K562 (cell line): ENCODE data around the gene NTN3.

ENCODE experiments used
- ATF2 ChIP-seq: sonication (generic); formaldehyde crosslinking; IDR thresholded peaks from 2 replicates; pipeline ENCODE4 v1.8.1; 2022; ENCODE audit warnings: missing genetic modification reagents
- CTCF ChIP-seq, 3 experiments: IDR thresholded peaks in 2 of 3; conservative IDR thresholded peaks in 1 of 3; 2 replicates each; pipeline ENCODE4 v1.5.1; 2011 to 2012; ENCODE audit warnings: low read length in 3 of 3, mild to moderate bottlenecking in 3 of 3, control low read depth in 2 of 3, improper control_type of control experiment in 1 of 3, inconsistent platforms in 1 of 3, low read depth in 1 of 3, mixed read lengths in 1 of 3, moderate library complexity in 1 of 3; ENCODE audit not compliant: insufficient read depth in 2 of 3
- JUNB ChIP-seq: fragments of 450-650 bp; formaldehyde crosslinking; conservative IDR thresholded peaks from 2 replicates; pipeline ENCODE4 v1.4.0; 2020; ENCODE audit warnings: mild to moderate bottlenecking
- JUND ChIP-seq, 2 experiments: IDR thresholded peaks; 2 replicates in 1 of 2; 3 replicates in 1 of 2; pipeline ENCODE4 v1.6.1; 2011; ENCODE audit warnings: borderline replicate concordance in 2 of 2, low read depth in 2 of 2, low read length in 2 of 2, improper control_type of control experiment in 1 of 2, missing biosample characterization in 1 of 2, missing genetic modification characterization in 1 of 2, missing genetic modification reagents in 1 of 2
- RCOR1 ChIP-seq, 2 experiments: IDR thresholded peaks; 2 replicates each; pipeline ENCODE4 v1.6.1; 2012; ENCODE audit warnings: low read depth in 2 of 2, low read length in 2 of 2, borderline replicate concordance in 1 of 2, improper control_type of control experiment in 1 of 2

GRCh38 chr16:2519711-2520080, 48.6 kb downstream of the NTN3 start:
- TF ChIP-seq JUNB (CRISPR knock-in tag): no peak
- no peak for TF ChIP-seq JUND (IDR thresholded peaks at IDR 0.05; ENCODE audit: borderline replicate concordance, low read depth, low read length)
- no peak for TF ChIP-seq JUND (tag; IDR thresholded peaks at IDR 0.05; ENCODE audit: borderline replicate concordance, low read depth, low read length)
- no peak for TF ChIP-seq CTCF (IDR thresholded peaks at IDR 0.05 in 2 of 3, conservative IDR thresholded peaks at IDR 0.05 in 1 of 3; ENCODE audit: insufficient read depth in 2 of 3, low read depth in 1 of 3, low read length in 3 of 3)
- no peak for TF ChIP-seq ATF2
- no peak for TF ChIP-seq RCOR1 (IDR thresholded peaks at IDR 0.05; ENCODE audit: borderline replicate concordance in 1 of 2, low read depth in 2 of 2, low read length in 2 of 2)
